Sigmoid colon (tissue), 7 donors: ENCODE results near the gene TCEAL3. TPM values are rescaled to one million over a fixed set of nuclear protein-coding genes. Genes with fewer than 3 reads are reported as not detected.
"Not testable (repeated sequence)": the region's sequence is repeated elsewhere in the genome, so short reads cannot be mapped to it uniquely, and the experiment has no call there.

ENCODE experiments used
- DNase-seq: peaks from one replicate; pipeline ENCODE4 v3.0.0-alpha.2; 2019
- H3K27ac ChIP-seq, 4 donors: fragments of 200-600 bp; sonication (generic); one replicate each; pipeline ENCODE4 v1.5.1; 2016 to 2019; ENCODE audit warnings: mild to moderate bottlenecking in 1 of 4
- H3K27me3 ChIP-seq, 3 donors: fragments of 200-600 bp; sonication (generic); one replicate each; pipeline ENCODE4 v1.5.1; 2019; ENCODE audit warnings: mild to moderate bottlenecking in 1 of 3
- H3K36me3 ChIP-seq, 4 donors: fragments of 200-600 bp; sonication (generic); one replicate each; pipeline ENCODE4 v1.5.1; 2016 to 2019
- H3K4me1 ChIP-seq, 4 donors: fragments of 200-600 bp; sonication (generic); one replicate each; pipeline ENCODE4 v1.5.1; 2017 to 2019
- H3K4me3 ChIP-seq, 4 donors: fragments of 200-600 bp; sonication (generic); one replicate each; pipeline ENCODE4 v1.5.1; 2017 to 2019; ENCODE audit warnings: mild to moderate bottlenecking in 2 of 4, moderate library complexity in 1 of 4
- H3K9me3 ChIP-seq, 4 donors: fragments of 200-600 bp in 3 of 4; sonication (generic) in 3 of 4; one replicate each; pipeline versions ENCODE4 v1.5.1 to v1.6.1; 2013 to 2019
- EP300 ChIP-seq, 4 donors: sonication (generic); formaldehyde crosslinking; IDR thresholded peaks; one replicate each; pipeline ENCODE4 v1.6.1; 2017; ENCODE audit warnings: antibody characterized with exemption in 4 of 4
- POLR2A ChIP-seq, 2 donors: fragments of 450-650 bp; IDR thresholded peaks; one replicate each; pipeline ENCODE4 v1.6.1; 2016; ENCODE audit warnings: antibody characterized with exemption in 2 of 2, mild to moderate bottlenecking in 2 of 2, moderate library complexity in 2 of 2
- POLR2AphosphoS5 ChIP-seq, 4 donors: sonication (generic); formaldehyde crosslinking; IDR thresholded peaks; one replicate each; pipeline ENCODE4 v1.6.1; 2017; ENCODE audit warnings: antibody characterized with exemption in 4 of 4
- WGBS, 2 donors: extraction: QIAGEN DNeasy Blood & Tissue Kit; methylation state at CpG; one replicate each; pipeline ENCODE4 v1.1.7; 2013; 5-methylcytosine and 5-hydroxymethylcytosine counted together
- intact Hi-C: fragments of 100-400 bp; cut with DNase I; formaldehyde crosslinking; loops from one replicate; pipeline ENCODE4 v1.15.1; 2023
- polyA plus RNA-seq, 3 donors: library from polyadenylated mRNA; stranded (reverse); fragments of 200-250 nt; gene quantifications; one replicate each; pipeline ENCODE4 v1.2.3, GENCODE V29; 2013
- total RNA-seq, 4 donors: library from RNA; depleted of rRNA; stranded (reverse); fragments of >200 nt; gene quantifications; one replicate each; pipeline ENCODE4 v1.1.0, GENCODE V29; 2016
- TF ChIP-seq, protein P1 (sequence below), 4 experiments: fragments of 450-650 bp in 3 of 4; fragments of 200-600 bp in 1 of 4; IDR thresholded peaks; one replicate each; pipeline ENCODE4 v1.5.1; 2016 to 2019; ENCODE audit warnings: antibody characterized with exemption in 4 of 4, mild to moderate bottlenecking in 3 of 4, moderate library complexity in 2 of 4
- donor health status: healthy with polysubstance abuse.
- donor health status: Bipolar disorder and iron deficiency.
- donor health status: healthy.

The TCEAL3 gene
- total and polyA plus RNA-seq, 7 donors, result 13.9 to 68.3 (median 55.3) TPM

DNA sequence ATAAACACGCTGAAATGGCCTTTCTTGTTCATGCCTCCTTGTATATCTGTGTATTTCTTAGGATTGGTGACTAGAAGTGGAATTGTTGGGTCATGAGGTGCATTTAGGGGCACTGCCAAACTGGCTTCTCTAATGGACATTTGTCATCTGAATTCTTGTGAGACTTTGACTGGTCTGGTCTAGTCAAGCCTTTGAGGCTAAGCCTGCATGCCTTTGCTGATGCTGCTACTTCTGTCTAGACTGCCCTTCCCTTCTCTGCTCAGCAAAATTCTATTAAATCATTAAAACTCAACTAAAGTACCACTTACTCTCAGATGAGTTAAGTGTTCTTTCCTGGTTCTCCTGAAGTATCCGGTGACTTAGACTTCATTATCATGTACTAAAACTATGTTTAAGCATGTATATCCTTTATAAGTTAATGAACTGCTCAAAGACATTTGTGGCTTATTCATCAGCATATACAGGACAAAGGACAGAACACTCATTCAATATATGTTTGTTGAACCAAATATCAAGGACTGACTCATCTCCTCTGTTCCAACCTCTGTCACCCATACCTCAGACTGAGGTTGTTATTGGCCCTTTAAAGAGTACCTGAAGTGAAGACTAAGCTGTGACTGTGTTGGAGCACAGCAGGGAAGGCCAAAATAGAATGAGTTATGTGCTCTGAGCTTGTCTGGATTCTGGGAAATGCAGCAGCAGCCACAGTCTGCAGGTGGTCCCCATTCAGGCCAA is 30.0 kb downstream of the TCEAL3 start:
- intact Hi-C loops, result no loop called here
- Histone ChIP-seq H3K36me3 (no peaks in the 10 kb centered on the region), H3K27ac (no peak overlapping the region), H3K4me1 (no peaks in the 10 kb centered on the region), H3K4me3 (no peak overlapping the region), H3K27me3 (no peaks in the 10 kb centered on the region), H3K9me3 (no peaks in the 10 kb centered on the region)
- TF ChIP-seq EP300 (IDR thresholded peaks at IDR 0.05) (no peak), POLR2A (IDR thresholded peaks at IDR 0.05) (no peak), POLR2AphosphoS5 (IDR thresholded peaks at IDR 0.05) (no peak)
- TF ChIP-seq, protein P1, sequence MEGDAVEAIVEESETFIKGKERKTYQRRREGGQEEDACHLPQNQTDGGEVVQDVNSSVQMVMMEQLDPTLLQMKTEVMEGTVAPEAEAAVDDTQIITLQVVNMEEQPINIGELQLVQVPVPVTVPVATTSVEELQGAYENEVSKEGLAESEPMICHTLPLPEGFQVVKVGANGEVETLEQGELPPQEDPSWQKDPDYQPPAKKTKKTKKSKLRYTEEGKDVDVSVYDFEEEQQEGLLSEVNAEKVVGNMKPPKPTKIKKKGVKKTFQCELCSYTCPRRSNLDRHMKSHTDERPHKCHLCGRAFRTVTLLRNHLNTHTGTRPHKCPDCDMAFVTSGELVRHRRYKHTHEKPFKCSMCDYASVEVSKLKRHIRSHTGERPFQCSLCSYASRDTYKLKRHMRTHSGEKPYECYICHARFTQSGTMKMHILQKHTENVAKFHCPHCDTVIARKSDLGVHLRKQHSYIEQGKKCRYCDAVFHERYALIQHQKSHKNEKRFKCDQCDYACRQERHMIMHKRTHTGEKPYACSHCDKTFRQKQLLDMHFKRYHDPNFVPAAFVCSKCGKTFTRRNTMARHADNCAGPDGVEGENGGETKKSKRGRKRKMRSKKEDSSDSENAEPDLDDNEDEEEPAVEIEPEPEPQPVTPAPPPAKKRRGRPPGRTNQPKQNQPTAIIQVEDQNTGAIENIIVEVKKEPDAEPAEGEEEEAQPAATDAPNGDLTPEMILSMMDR (IDR thresholded peaks at IDR 0.05), result no peak
- DNase-seq, result no peak
- WGBS, 2 donors, result 81 to 85% methylated on average over 2 of the region's 2 CpGs

GRCh38 chrX:103638479-103639346 is 30.9 kb downstream of the TCEAL3 start:
- H3K4me1 ChIP-seq, H3K27ac ChIP-seq, DNase-seq, H3K36me3 ChIP-seq, intact Hi-C loops, H3K27me3 ChIP-seq, H3K9me3 ChIP-seq: not testable (repeated sequence)
- peak overlapping the region in 2 of 4 donors; percentile 13 to 17 for H3K4me3 ChIP-seq
- WGBS, 2 donors, result 64 to 65% methylated on average over 6 of the region's 6 CpGs

- WGBS, 2 donors, result 84 to 86% methylated on average over 4 of the region's 4 CpGs
- no peak overlapping the region for H3K27ac ChIP-seq
- no peaks in the 10 kb centered on the region for H3K4me1 ChIP-seq
- H3K36me3 ChIP-seq, result no peaks in the 10 kb centered on the region
- no peak for DNase-seq
- intact Hi-C loops, result no loop called here
- TF ChIP-seq POLR2AphosphoS5 (IDR thresholded peaks at IDR 0.05), result no peak
- TF ChIP-seq, protein P1 (IDR thresholded peaks at IDR 0.05), result no peak
- no peak for TF ChIP-seq POLR2A (IDR thresholded peaks at IDR 0.05)
- no peak for TF ChIP-seq EP300 (IDR thresholded peaks at IDR 0.05)
- no peak overlapping the region for H3K4me3 ChIP-seq
- no peaks in the 10 kb centered on the region for H3K9me3 ChIP-seq
- H3K27me3 ChIP-seq, result no peaks in the 10 kb centered on the region
Observed at GRCh38 chrX:103640401-103641155, 32.8 kb downstream of the TCEAL3 start.

DNA sequence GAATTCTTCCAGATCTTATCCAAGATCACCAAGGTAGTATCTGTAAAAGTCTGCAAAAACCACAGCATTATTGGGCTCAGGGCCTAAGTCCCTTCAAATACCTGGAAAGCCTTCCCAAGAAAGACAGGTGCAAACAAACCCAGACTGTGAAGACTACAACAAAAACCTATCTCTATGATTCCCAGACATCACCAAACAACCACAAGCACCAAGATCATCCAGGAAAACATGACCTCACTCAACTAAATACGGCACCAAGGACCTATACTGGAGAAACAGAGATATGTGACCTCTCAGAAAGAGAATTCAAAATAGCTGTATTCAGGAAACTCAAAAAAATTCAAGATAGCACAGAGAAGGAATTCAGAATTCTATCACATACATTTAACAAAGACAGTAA is 36.4 kb downstream of the TCEAL3 start:
- Histone ChIP-seq H3K27ac (no peak overlapping the region), H3K4me1 (no peaks in the 10 kb centered on the region), H3K4me3 (no peak overlapping the region), H3K9me3 (no peaks in the 10 kb centered on the region), H3K36me3 (no peaks in the 10 kb centered on the region), H3K27me3 (no peaks in the 10 kb centered on the region)
- DNase-seq, result no peak
- TF ChIP-seq, protein P1 (IDR thresholded peaks at IDR 0.05), result no peak
- no peak for TF ChIP-seq POLR2AphosphoS5 (IDR thresholded peaks at IDR 0.05)
- intact Hi-C loops, result no loop called here
- 90 to 92% methylated on average over 1 of the region's 1 CpG for WGBS, 2 donors

- Histone ChIP-seq H3K4me1 (no peaks in the 10 kb centered on the region), H3K9me3 (no peaks in the 10 kb centered on the region), H3K4me3 (no peak overlapping the region), H3K36me3 (no peaks in the 10 kb centered on the region), H3K27ac (no peak overlapping the region), H3K27me3 (no peaks in the 10 kb centered on the region)
- DNase-seq, result no peak
- TF ChIP-seq POLR2AphosphoS5 (IDR thresholded peaks at IDR 0.05) (no peak), POLR2A (IDR thresholded peaks at IDR 0.05) (no peak), EP300 (IDR thresholded peaks at IDR 0.05) (no peak)
- TF ChIP-seq, protein P1 (IDR thresholded peaks at IDR 0.05), result no peak
- intact Hi-C loops, result no loop called here
- WGBS, 2 donors, result 87 to 92% methylated on average over 1 of the region's 1 CpG
Observed at GRCh38 chrX:103647630-103648029, 39.9 kb downstream of the TCEAL3 start.
